Esophagus squamous epithelium (tissue), 4 donors: ENCODE measurements around the gene MALL.
"Not testable (repeated sequence)": the region's sequence is repeated elsewhere in the genome, so short reads cannot be mapped to it uniquely, and the experiment has no call there.

Experiments
- POLR2A ChIP-seq, 4 donors: fragments of 450-650 bp; IDR thresholded peaks; one replicate each; pipeline ENCODE4 v1.6.1; 2017; ENCODE audit warnings: antibody characterized with exemption in 4 of 4, mild to moderate bottlenecking in 4 of 4, moderate library complexity in 3 of 4
- TF ChIP-seq, protein P1 (sequence below), 6 experiments: fragments of 450-650 bp in 4 of 6; fragments of 200-600 bp in 2 of 6; sonication (generic) in 2 of 6; IDR thresholded peaks; one replicate each; pipeline ENCODE4 v1.5.1; 2016 to 2019; ENCODE audit warnings: antibody characterized with exemption in 6 of 6, mild to moderate bottlenecking in 4 of 6, moderate library complexity in 4 of 6

DNA sequence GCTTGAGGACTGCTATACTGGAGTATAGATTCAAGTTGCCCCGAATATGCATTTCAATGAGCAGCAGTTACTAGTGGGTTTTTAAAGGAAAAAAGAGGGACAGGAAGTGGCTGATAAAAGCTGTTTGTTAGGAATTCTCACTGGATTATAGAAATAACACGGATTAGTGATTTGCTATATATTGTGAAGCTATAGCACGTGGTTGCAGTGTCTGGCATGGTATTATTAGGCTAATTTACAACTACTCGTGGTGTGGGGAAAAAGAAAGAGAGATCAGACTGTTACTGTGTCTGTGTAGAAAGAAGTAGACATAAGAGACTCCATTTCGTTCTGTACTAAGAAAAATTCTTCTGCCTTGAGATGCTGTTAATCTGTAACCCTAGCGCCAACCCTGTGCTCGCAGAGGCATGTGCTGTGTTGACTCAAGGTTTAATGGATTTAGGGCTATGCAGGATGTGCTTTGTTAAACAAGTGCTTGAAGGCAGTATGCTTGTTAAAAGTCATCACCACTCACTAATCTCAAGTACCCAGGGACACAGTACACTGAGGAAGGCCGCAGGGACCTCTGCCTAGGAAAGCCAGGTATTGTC is 59.7 kb downstream of the MALL start:
- TF ChIP-seq, protein P1, sequence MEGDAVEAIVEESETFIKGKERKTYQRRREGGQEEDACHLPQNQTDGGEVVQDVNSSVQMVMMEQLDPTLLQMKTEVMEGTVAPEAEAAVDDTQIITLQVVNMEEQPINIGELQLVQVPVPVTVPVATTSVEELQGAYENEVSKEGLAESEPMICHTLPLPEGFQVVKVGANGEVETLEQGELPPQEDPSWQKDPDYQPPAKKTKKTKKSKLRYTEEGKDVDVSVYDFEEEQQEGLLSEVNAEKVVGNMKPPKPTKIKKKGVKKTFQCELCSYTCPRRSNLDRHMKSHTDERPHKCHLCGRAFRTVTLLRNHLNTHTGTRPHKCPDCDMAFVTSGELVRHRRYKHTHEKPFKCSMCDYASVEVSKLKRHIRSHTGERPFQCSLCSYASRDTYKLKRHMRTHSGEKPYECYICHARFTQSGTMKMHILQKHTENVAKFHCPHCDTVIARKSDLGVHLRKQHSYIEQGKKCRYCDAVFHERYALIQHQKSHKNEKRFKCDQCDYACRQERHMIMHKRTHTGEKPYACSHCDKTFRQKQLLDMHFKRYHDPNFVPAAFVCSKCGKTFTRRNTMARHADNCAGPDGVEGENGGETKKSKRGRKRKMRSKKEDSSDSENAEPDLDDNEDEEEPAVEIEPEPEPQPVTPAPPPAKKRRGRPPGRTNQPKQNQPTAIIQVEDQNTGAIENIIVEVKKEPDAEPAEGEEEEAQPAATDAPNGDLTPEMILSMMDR (IDR thresholded peaks at IDR 0.05) = not testable (repeated sequence)
- not testable (repeated sequence) for TF ChIP-seq POLR2A (IDR thresholded peaks at IDR 0.05)
